ENCODE results near the gene PPARG. TPM values are rescaled to one million over a fixed set of nuclear protein-coding genes. Genes with fewer than 3 reads are reported as not detected.

PPARG gene
- total and polyA plus RNA-seq, 2 of the 13 experiments (the other 11 are each of a cell fraction or from before 2014, with no cell fraction given): 13.9 to 58.3 TPM

DNA sequence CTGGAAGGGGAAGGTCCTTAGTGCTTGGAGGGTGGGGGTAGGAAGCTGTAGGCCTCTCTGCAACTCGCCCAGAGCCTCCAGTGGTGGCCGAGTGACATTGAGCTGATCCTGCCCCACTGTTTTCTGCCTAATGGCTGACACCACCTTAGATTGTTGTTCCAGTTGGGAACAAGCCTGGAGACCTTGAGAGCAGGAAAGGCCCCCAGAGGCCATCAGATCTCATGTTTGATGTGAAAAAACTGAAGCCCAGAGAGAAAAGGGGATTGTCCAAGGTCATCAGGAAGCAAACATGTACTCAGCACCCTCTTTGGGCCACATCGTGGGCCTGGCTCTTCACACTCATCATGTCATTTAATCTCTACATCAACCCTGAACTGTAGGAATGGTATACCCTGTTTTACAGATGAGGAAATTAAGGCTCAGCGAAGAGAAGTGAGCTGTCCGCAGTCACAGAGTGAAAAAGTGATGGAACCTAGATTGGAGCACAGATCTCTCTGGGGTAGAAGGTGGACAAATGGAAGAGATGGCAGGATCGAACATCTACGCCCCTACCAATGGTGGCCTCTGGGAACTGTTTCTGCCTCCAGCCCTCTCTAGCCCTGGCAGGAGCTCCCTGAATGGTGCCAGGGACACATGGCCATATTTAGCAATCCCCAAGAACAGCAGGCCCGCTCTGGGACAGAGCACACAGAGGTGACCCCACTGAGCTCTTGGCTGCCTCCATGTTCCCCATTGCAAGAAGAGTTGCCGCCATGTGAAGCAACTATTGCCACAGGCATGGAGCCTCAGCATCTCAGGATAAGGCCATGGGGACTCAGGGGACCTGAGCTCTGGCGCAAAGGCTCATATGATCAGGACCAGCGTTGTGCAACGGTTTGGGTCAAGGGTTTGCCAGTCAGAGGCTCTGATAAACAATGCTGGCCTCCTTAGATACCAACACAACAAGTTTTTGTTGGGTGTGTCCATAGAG lies 163.8 kb downstream of the PPARG start (continued):
- TF ChIP-seq, protein P1, sequence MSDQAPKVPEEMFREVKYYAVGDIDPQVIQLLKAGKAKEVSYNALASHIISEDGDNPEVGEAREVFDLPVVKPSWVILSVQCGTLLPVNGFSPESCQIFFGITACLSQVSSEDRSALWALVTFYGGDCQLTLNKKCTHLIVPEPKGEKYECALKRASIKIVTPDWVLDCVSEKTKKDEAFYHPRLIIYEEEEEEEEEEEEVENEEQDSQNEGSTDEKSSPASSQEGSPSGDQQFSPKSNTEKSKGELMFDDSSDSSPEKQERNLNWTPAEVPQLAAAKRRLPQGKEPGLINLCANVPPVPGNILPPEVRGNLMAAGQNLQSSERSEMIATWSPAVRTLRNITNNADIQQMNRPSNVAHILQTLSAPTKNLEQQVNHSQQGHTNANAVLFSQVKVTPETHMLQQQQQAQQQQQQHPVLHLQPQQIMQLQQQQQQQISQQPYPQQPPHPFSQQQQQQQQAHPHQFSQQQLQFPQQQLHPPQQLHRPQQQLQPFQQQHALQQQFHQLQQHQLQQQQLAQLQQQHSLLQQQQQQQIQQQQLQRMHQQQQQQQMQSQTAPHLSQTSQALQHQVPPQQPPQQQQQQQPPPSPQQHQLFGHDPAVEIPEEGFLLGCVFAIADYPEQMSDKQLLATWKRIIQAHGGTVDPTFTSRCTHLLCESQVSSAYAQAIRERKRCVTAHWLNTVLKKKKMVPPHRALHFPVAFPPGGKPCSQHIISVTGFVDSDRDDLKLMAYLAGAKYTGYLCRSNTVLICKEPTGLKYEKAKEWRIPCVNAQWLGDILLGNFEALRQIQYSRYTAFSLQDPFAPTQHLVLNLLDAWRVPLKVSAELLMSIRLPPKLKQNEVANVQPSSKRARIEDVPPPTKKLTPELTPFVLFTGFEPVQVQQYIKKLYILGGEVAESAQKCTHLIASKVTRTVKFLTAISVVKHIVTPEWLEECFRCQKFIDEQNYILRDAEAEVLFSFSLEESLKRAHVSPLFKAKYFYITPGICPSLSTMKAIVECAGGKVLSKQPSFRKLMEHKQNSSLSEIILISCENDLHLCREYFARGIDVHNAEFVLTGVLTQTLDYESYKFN (CRISPR knock-in tag; conservative IDR thresholded peaks at IDR 0.05): peak; percentile 88
- TF ChIP-seq NFYB (CRISPR knock-in tag; IDR thresholded peaks at IDR 0.05) (no peak), ARNT (IDR thresholded peaks at IDR 0.05) (no peak), ZNF432 (CRISPR knock-in tag; IDR thresholded peaks at IDR 0.05; ENCODE audit: borderline replicate concordance) (no peak), SMAD3 (CRISPR knock-in tag; IDR thresholded peaks at IDR 0.05) (peak; percentile 79; the same call in 1 of the 2 replicates), SIN3A (IDR thresholded peaks at IDR 0.05; ENCODE audit: borderline replicate concordance, low read depth, low read length) (no peak), ZBTB21 (CRISPR knock-in tag; IDR thresholded peaks at IDR 0.05) (no peak), SRSF4 (IDR thresholded peaks at IDR 0.05; ENCODE audit: low read depth, low read length, poor library complexity, severe bottlenecking) (no peak), ZFP1 (CRISPR knock-in tag; IDR thresholded peaks at IDR 0.05) (0 out of 2 replicates have a peak, but pooled peaks have one; percentile 79), ZNF747 (CRISPR knock-in tag; IDR thresholded peaks at IDR 0.05; ENCODE audit: borderline replicate concordance) (peak; percentile 55; the same call in 1 of the 2 replicates), ZNF773 (CRISPR knock-in tag; IDR thresholded peaks at IDR 0.05; ENCODE audit: borderline replicate concordance) (no peak), TCF7 (IDR thresholded peaks at IDR 0.05; ENCODE audit: low read depth) (peak; percentile 73; the same call in 1 of the 2 replicates)
- TF ChIP-seq, protein P2, sequence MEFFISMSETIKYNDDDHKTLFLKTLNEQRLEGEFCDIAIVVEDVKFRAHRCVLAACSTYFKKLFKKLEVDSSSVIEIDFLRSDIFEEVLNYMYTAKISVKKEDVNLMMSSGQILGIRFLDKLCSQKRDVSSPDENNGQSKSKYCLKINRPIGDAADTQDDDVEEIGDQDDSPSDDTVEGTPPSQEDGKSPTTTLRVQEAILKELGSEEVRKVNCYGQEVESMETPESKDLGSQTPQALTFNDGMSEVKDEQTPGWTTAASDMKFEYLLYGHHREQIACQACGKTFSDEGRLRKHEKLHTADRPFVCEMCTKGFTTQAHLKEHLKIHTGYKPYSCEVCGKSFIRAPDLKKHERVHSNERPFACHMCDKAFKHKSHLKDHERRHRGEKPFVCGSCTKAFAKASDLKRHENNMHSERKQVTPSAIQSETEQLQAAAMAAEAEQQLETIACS (CRISPR knock-in tag; IDR thresholded peaks at IDR 0.05): no peak
- TF ChIP-seq, protein P3, sequence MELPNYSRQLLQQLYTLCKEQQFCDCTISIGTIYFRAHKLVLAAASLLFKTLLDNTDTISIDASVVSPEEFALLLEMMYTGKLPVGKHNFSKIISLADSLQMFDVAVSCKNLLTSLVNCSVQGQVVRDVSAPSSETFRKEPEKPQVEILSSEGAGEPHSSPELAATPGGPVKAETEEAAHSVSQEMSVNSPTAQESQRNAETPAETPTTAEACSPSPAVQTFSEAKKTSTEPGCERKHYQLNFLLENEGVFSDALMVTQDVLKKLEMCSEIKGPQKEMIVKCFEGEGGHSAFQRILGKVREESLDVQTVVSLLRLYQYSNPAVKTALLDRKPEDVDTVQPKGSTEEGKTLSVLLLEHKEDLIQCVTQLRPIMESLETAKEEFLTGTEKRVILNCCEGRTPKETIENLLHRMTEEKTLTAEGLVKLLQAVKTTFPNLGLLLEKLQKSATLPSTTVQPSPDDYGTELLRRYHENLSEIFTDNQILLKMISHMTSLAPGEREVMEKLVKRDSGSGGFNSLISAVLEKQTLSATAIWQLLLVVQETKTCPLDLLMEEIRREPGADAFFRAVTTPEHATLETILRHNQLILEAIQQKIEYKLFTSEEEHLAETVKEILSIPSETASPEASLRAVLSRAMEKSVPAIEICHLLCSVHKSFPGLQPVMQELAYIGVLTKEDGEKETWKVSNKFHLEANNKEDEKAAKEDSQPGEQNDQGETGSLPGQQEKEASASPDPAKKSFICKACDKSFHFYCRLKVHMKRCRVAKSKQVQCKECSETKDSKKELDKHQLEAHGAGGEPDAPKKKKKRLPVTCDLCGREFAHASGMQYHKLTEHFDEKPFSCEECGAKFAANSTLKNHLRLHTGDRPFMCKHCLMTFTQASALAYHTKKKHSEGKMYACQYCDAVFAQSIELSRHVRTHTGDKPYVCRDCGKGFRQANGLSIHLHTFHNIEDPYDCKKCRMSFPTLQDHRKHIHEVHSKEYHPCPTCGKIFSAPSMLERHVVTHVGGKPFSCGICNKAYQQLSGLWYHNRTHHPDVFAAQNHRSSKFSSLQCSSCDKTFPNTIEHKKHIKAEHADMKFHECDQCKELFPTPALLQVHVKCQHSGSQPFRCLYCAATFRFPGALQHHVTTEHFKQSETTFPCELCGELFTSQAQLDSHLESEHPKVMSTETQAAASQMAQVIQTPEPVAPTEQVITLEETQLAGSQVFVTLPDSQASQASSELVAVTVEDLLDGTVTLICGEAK (IDR thresholded peaks at IDR 0.05): no peak
- TF ChIP-seq, protein P3 (CRISPR knock-in tag; IDR thresholded peaks at IDR 0.05): no peak; the same call in 1 of the 2 replicates

Data from HepG2 (cell line).